H9 (cell line): Measurements from ENCODE around the gene MAP2K3. TPM values are rescaled to one million over a fixed set of nuclear protein-coding genes. Genes with fewer than 3 reads are reported as not detected.

Experiments
- DNase-seq: peaks from one replicate; pipeline ENCODE4 v3.0.0-alpha.2; 2017
- H2AFZ ChIP-seq: one replicate; pipeline ENCODE4 v1.6.1; 2013; ENCODE audit warnings: mild to moderate bottlenecking, low read length, control low read depth, moderate library complexity
- H2AK5ac ChIP-seq: 2 replicates; pipeline ENCODE4 v1.6.1; 2013; ENCODE audit warnings: low read length, control low read depth, mixed read lengths; ENCODE audit not compliant: insufficient read length
- H2BK120ac ChIP-seq: one replicate; pipeline ENCODE4 v1.6.1; 2013; ENCODE audit warnings: low read depth, mild to moderate bottlenecking, low read length, control low read depth, inconsistent platforms; ENCODE audit not compliant: poor library complexity, severe bottlenecking
- H2BK12ac ChIP-seq: 2 replicates; pipeline ENCODE4 v1.6.1; 2013; ENCODE audit warnings: low read length, control low read depth, mixed read lengths, low read depth; ENCODE audit not compliant: insufficient read length
- H2BK15ac ChIP-seq: 2 replicates; pipeline ENCODE4 v1.6.1; 2013; ENCODE audit warnings: low read depth, low read length, control low read depth
- H2BK20ac ChIP-seq: one replicate; pipeline ENCODE4 v1.6.1; 2013; ENCODE audit warnings: low read depth, mild to moderate bottlenecking, low read length, control low read depth, inconsistent platforms; ENCODE audit not compliant: poor library complexity, severe bottlenecking
- H2BK5ac ChIP-seq: 2 replicates; pipeline ENCODE4 v1.6.1; 2013; ENCODE audit warnings: low read length, control low read depth, mixed read lengths; ENCODE audit not compliant: insufficient read length
- H3K14ac ChIP-seq: 2 replicates; pipeline ENCODE4 v1.6.1; 2013; ENCODE audit warnings: low read length, control low read depth; ENCODE audit not compliant: insufficient read depth
- H3K18ac ChIP-seq: 2 replicates; pipeline ENCODE4 v1.6.1; 2013; ENCODE audit warnings: low read depth, mild to moderate bottlenecking, mixed read lengths, low read length, control low read depth; ENCODE audit not compliant: insufficient read length
- H3K23ac ChIP-seq: 2 replicates; pipeline ENCODE4 v1.6.1; 2013; ENCODE audit warnings: low read length, control low read depth, mixed read lengths, low read depth; ENCODE audit not compliant: insufficient read length
- H3K23me2 ChIP-seq: 2 replicates; pipeline ENCODE4 v1.6.1; 2013; ENCODE audit warnings: low read depth, mild to moderate bottlenecking, mixed read lengths, low read length, control low read depth; ENCODE audit not compliant: insufficient read length, poor library complexity, severe bottlenecking
- H3K27ac ChIP-seq: 2 replicates; pipeline ENCODE4 v1.5.1; 2013; ENCODE audit warnings: low read length, control low read depth, mixed read lengths, low read depth; ENCODE audit not compliant: insufficient read length
- H3K27me3 ChIP-seq: 2 replicates; pipeline ENCODE4 v1.6.1; 2013; ENCODE audit warnings: low read length, control low read depth, inconsistent platforms; ENCODE audit not compliant: insufficient read depth
- H3K4ac ChIP-seq: 2 replicates; pipeline ENCODE4 v1.6.1; 2013; ENCODE audit warnings: low read depth, mild to moderate bottlenecking, control low read depth, inconsistent platforms, low read length, moderate library complexity
- H3K4me1 ChIP-seq: 2 replicates; pipeline ENCODE4 v1.6.1; 2013; ENCODE audit warnings: low read length, control low read depth, inconsistent platforms; ENCODE audit not compliant: insufficient read depth
- H3K4me2 ChIP-seq: 2 replicates; pipeline ENCODE4 v1.6.1; 2013; ENCODE audit warnings: low read length, control low read depth, mixed read lengths; ENCODE audit not compliant: insufficient read length, insufficient read depth
- H3K56ac ChIP-seq: 2 replicates; pipeline ENCODE4 v1.6.1; 2013; ENCODE audit warnings: low read depth, mild to moderate bottlenecking, mixed read lengths, low read length, control low read depth; ENCODE audit not compliant: insufficient read length
- H3K79me1 ChIP-seq: 2 replicates; pipeline ENCODE4 v1.6.1; 2013; ENCODE audit warnings: low read depth, mild to moderate bottlenecking, moderate library complexity, low read length, control low read depth, inconsistent platforms; ENCODE audit not compliant: insufficient read depth, poor library complexity, severe bottlenecking
- H3K79me2 ChIP-seq: 2 replicates; pipeline ENCODE4 v1.6.1; 2013; ENCODE audit warnings: low read length, control low read depth, inconsistent platforms; ENCODE audit not compliant: insufficient read depth
- H3K9ac ChIP-seq: 2 replicates; pipeline ENCODE4 v1.6.1; 2013; ENCODE audit warnings: low read length, control low read depth, mixed read lengths; ENCODE audit not compliant: insufficient read length; ENCODE audit errors: extremely low read depth
- H3K9me3 ChIP-seq: one replicate; pipeline ENCODE4 v1.6.1; 2013; ENCODE audit warnings: low read depth, low read length, inconsistent platforms; ENCODE audit not compliant: control insufficient read depth
- H3T11ph ChIP-seq: one replicate; pipeline ENCODE4 v1.6.1; 2013; ENCODE audit warnings: mild to moderate bottlenecking, low read length, control low read depth, inconsistent platforms
- H4K20me1 ChIP-seq: one replicate; pipeline ENCODE4 v1.6.1; 2013; ENCODE audit not compliant: control insufficient read depth, insufficient read length, insufficient read depth
- H4K5ac ChIP-seq: 2 replicates; pipeline ENCODE4 v1.6.1; 2013; ENCODE audit warnings: low read depth, mild to moderate bottlenecking, mixed read lengths, low read length, control low read depth; ENCODE audit not compliant: insufficient read length
- H4K8ac ChIP-seq: replicated peaks from 2 replicates; pipeline ENCODE4 v1.6.1; 2013; ENCODE audit warnings: low read length, control low read depth, mixed read lengths, low read depth; ENCODE audit not compliant: insufficient read length
- H4K91ac ChIP-seq: 2 replicates; pipeline ENCODE4 v1.6.1; 2013; ENCODE audit warnings: low read depth, mild to moderate bottlenecking, moderate library complexity, mixed read lengths, low read length, control low read depth; ENCODE audit not compliant: insufficient read length
- H3K27ac Mint-ChIP-seq, 3 experiments: 2 replicates in 2 of 3; 3 replicates in 1 of 3; pipeline ENCODE4 v1.8.0; 2020 to 2021; ENCODE audit warnings: mixed read lengths in 3 of 3, mild to moderate bottlenecking in 1 of 3, moderate library complexity in 1 of 3
- H3K27me3 Mint-ChIP-seq: 2 replicates; pipeline ENCODE4 v1.8.0; 2021; ENCODE audit warnings: low read depth, mild to moderate bottlenecking, moderate library complexity, mixed read lengths
- H3K36me3 Mint-ChIP-seq, 3 experiments: 2 replicates in 2 of 3; 3 replicates in 1 of 3; pipeline ENCODE4 v1.8.0; 2020 to 2021; ENCODE audit warnings: low read depth in 3 of 3, mixed read lengths in 3 of 3; ENCODE audit not compliant: insufficient read depth in 1 of 3
- H3K4me1 Mint-ChIP-seq, 2 experiments: 2 replicates each; pipeline ENCODE4 v1.8.0; 2020; ENCODE audit warnings: mixed read lengths in 2 of 2
- H3K4me3 Mint-ChIP-seq, 2 experiments: 2 replicates in 1 of 2; 3 replicates in 1 of 2; pipeline ENCODE4 v1.8.0; 2020 to 2021; ENCODE audit warnings: mild to moderate bottlenecking in 2 of 2, mixed read lengths in 2 of 2, moderate library complexity in 1 of 2
- H3K9me3 Mint-ChIP-seq, 2 experiments: 2 replicates in 1 of 2; 3 replicates in 1 of 2; pipeline ENCODE4 v1.8.0; 2020; ENCODE audit warnings: mild to moderate bottlenecking in 2 of 2, mixed read lengths in 2 of 2, moderate library complexity in 1 of 2
- WGBS: extraction: QIAGEN DNeasy Blood & Tissue Kit; methylation state at CpG from one replicate; pipeline ENCODE4 v1.1.7; 2013; ENCODE audit warnings: missing lambda C conversion rate, low lambda C conversion rate, mixed read lengths; ENCODE audit not compliant: insufficient read length; ENCODE audit errors: extremely low coverage; 5-methylcytosine and 5-hydroxymethylcytosine counted together
- total RNA-seq: library from RNA; stranded (reverse); gene quantifications from 2 replicates; pipeline ENCODE4 v1.2.1, GENCODE V29; 2021
- TF ChIP-seq, protein P1 (sequence below): fragments of 200-600 bp; sonication (generic); conservative IDR thresholded peaks from 3 replicates; pipeline ENCODE4 v1.8.0; 2021; ENCODE audit warnings: antibody characterized with exemption, mild to moderate bottlenecking

Gene MAP2K3
- total RNA-seq, 1 experiment from 2014 or later = 26.1 TPM

- Histone ChIP-seq H4K5ac (no peak overlapping the region), H2BK15ac (no peak overlapping the region), H3K4ac (no peak overlapping the region), H3K79me2 (no peaks in the 10 kb centered on the region), H3K9me3 (no peaks in the 10 kb centered on the region), H2BK120ac (no peak overlapping the region), H3K18ac (no peak overlapping the region), H2AFZ (no peak overlapping the region), H3T11ph (no peak overlapping the region), H3K56ac (no peak overlapping the region), H4K91ac (no peak overlapping the region), H4K8ac (no peak overlapping the region), H3K79me1 (no peaks in the 10 kb centered on the region), H2AK5ac (no peak overlapping the region), H3K27me3 (no peaks in the 10 kb centered on the region), H2BK12ac (no peak overlapping the region), H3K4me1 (no peaks in the 10 kb centered on the region), H3K14ac (no peak overlapping the region), H3K23ac (no peak overlapping the region), H4K20me1 (no peaks in the 10 kb centered on the region), H3K4me2 (no peak overlapping the region), H3K9ac (no peak overlapping the region), H3K23me2 (no peaks in the 10 kb centered on the region), H3K27ac (no peak overlapping the region), H2BK20ac (no peak overlapping the region), H2BK5ac (no peak overlapping the region)
- no peak for DNase-seq
- Mint-ChIP-seq H3K9me3 (0 out of 5 replicates have a peak, but pooled peaks cover 0 to 3% of the 10 kb centered on the region in 2 experiments), H3K27ac (no peak overlapping the region), H3K4me1 (peaks cover 6 to 14% of the 10 kb centered on the region in 2 experiments), H3K4me3 (no peak overlapping the region), H3K36me3 (no peaks in the 10 kb centered on the region), H3K27me3 (no peaks in the 10 kb centered on the region; the same call in 1 of the 2 replicates)
- no CpG with 5 or more reads among the region's 12 CpGs for WGBS
- TF ChIP-seq, protein P1, sequence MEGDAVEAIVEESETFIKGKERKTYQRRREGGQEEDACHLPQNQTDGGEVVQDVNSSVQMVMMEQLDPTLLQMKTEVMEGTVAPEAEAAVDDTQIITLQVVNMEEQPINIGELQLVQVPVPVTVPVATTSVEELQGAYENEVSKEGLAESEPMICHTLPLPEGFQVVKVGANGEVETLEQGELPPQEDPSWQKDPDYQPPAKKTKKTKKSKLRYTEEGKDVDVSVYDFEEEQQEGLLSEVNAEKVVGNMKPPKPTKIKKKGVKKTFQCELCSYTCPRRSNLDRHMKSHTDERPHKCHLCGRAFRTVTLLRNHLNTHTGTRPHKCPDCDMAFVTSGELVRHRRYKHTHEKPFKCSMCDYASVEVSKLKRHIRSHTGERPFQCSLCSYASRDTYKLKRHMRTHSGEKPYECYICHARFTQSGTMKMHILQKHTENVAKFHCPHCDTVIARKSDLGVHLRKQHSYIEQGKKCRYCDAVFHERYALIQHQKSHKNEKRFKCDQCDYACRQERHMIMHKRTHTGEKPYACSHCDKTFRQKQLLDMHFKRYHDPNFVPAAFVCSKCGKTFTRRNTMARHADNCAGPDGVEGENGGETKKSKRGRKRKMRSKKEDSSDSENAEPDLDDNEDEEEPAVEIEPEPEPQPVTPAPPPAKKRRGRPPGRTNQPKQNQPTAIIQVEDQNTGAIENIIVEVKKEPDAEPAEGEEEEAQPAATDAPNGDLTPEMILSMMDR = no peak
Observed at GRCh38 chr17:21262259-21262993, 22.1 kb upstream of the MAP2K3 start.
